HL-60/S4 (cell line): Measurements from ENCODE around the gene KIAA0930.

Source experiments
- in situ Hi-C: fragments of 300-500 bp; cut with MboI; formaldehyde crosslinking; loops from 2 replicates; pipeline ENCODE4 v1.14.3; 2022; ENCODE audit warnings: low sequenced_read_pairs

KIAA0930 gene

DNA sequence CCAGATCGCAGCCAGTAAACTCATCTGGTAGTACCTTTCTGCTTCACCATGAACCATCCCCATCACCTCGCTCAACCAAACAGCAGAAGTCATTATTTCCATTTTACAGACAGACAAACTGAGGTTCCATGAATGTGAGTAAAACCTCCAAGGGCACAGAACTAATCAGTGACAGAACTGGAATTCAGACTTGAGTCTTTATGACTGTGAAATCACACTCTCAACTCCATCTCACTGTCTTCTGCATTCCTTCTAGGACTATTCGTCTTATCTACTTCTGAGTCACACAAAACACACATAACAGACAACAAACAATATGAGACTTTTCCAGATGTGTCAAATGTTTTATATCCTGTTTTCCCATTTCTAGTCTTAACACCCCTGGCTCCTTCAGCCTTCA lies 86.3 kb downstream of the KIAA0930 start:
- in situ Hi-C loops, result no loop called here

DNA sequence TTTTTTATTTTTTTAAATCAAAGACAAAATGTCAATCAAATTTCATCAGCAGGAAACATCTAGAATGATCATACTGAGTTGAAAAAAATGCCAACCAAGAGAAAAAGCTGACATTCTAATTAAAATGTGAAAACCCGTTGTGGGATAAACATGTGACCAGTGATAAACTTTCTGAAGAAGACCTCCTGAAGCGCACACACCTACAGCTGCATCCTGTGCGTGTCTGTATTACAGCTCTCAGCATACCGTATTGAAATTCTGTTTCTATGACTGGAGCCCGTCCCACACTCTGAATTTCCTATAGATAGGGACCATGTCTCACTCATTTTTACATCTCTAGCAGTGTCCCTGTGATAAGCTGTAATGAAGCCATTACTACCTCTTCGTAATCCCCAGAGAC lies 89.2 kb downstream of the KIAA0930 start:
- in situ Hi-C loops, result no loop called here

DNA sequence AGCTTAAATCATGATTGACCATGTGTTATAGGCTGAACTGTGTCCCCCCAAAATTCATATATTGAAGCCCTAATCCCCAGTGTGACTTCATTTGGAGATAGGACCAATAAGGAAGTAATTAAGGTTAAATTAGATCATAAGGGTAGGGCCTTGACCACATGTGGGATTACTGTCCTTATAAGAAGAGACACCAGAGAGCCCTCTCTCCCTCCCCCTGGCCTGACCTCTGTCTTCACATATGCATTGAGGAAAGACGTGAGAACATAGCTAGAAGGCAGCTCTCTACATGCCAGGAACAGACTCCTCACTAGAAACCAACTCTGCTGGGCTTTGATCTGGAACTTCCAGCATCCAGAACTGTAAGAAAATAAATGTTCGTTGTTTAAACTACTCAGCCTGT lies 90.6 kb downstream of the KIAA0930 start:
- in situ Hi-C loops, result no loop called here

DNA sequence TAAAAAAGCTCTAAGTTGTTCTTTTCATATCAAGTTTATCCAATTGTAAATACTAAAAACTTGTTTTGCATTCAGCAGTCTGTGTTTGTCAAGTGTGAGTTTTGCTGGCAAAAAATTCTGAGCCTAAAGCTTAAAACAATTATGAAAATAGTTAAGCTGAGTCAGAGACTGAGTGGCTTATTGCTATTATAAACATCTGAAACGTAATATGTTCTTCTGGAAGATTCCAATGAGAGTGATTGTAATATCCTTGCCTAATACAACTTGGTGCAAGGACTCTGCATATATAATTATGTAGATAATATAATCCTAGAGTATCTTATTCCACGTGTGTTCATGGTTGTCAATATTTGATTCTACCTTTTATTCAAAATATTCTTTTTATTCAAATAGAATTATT lies 91.0 kb downstream of the KIAA0930 start:
- in situ Hi-C loops, result no loop called here

DNA sequence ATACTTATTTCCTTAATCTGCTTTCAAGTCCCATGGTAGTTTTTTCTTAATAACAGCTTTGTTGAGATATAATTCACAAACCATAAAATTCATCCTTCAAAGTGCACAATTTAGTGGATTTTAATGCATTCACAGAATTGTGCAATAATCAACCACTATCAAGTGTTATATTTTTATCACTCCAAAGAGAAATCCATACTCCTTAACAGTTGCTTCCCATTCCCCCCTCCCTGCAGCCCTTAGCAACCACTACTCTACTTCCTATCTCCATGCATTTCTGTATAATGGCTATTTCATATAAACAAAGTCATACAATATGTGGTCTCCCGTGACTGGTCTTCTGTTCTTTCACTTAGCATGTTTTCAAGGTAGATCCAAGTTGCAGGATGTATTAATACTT lies 95.8 kb downstream of the KIAA0930 start:
- in situ Hi-C loops, result no loop called here

DNA sequence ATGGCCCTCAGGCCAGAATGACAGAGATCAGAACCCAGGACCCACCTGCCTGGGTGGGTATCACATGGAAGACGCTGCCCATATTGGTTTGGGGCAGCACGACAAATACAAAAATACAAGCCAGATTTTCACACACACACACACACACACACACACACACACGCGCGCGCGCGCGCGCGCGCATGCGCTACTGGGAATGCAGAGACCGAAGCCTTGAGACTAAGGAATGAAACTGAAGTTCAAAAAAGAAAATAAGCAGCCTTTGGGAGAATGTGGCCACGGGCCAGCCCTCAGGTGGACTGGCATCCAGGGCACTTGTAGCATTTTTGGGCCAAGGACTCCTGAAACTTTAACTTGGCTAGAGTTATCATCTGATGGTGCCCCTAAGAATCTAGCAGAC lies 98.3 kb downstream of the KIAA0930 start:
- in situ Hi-C loops, result no loop called here
